CD4-positive, alpha-beta T cell treated with Interleukin-17A for 1 hour (primary cell): ENCODE data around the gene LSM14A.
A peak's percentile ranks its signal among the peaks of the same experiment; 100 is the strongest.
"Not testable (repeated sequence)": the region's sequence is repeated elsewhere in the genome, so short reads cannot be mapped to it uniquely, and the experiment has no call there.

Experiments
- DNase-seq: peaks from one replicate; pipeline ENCODE4 v3.0.0-alpha.2; 2020

The LSM14A gene

GRCh38 chr19:34193439-34193838 is 21.1 kb downstream of the LSM14A start:
- DNase-seq = no peak

- no peak for DNase-seq
Observed at GRCh38 chr19:34193876-34194275, 21.6 kb downstream of the LSM14A start.

- no peak for DNase-seq
Observed at GRCh38 chr19:34201133-34201532, 28.8 kb downstream of the LSM14A start.

GRCh38 chr19:34205324-34205723 is 33.0 kb downstream of the LSM14A start:
- not testable (repeated sequence) for DNase-seq

GRCh38 chr19:34208291-34208884 is 36.1 kb downstream of the LSM14A start:
- DNase-seq = no peak

- no peak for DNase-seq
Observed at GRCh38 chr19:34209726-34210125, 37.4 kb downstream of the LSM14A start.

- no peak for DNase-seq
Observed at GRCh38 chr19:34213283-34213682, 41.0 kb downstream of the LSM14A start.

- DNase-seq = no peak
Observed at GRCh38 chr19:34214040-34214439, 41.7 kb downstream of the LSM14A start.

GRCh38 chr19:34215006-34215665 is 42.8 kb downstream of the LSM14A start:
- no peak for DNase-seq

- no peak for DNase-seq
Observed at GRCh38 chr19:34215666-34216038, 43.3 kb downstream of the LSM14A start.

- not testable (repeated sequence) for DNase-seq
Observed at GRCh38 chr19:34216745-34217219, 44.5 kb downstream of the LSM14A start.

- DNase-seq = peak; percentile 79
Observed at GRCh38 chr19:34217952-34218817, 45.9 kb downstream of the LSM14A start.

- DNase-seq = no peak
Observed at GRCh38 chr19:34218818-34219164, 46.5 kb downstream of the LSM14A start.

GRCh38 chr19:34220472-34221063 is 48.3 kb downstream of the LSM14A start:
- DNase-seq = peak; percentile 69

- no peak for DNase-seq
Observed at GRCh38 chr19:34222386-34222785, 50.1 kb downstream of the LSM14A start.

- DNase-seq = peak; percentile 7
Observed at GRCh38 chr19:34224996-34225658, 52.8 kb downstream of the LSM14A start.

- no peak for DNase-seq
Observed at GRCh38 chr19:34225659-34226015, 53.3 kb downstream of the LSM14A start.

GRCh38 chr19:34226036-34226435 is 53.7 kb downstream of the LSM14A start:
- DNase-seq = peak; percentile 14

GRCh38 chr19:34228347-34228746 is 56.0 kb downstream of the LSM14A start:
- DNase-seq = no peak

- no peak for DNase-seq
Observed at GRCh38 chr19:34228762-34229161, 56.5 kb downstream of the LSM14A start.

- no peak for DNase-seq
Observed at GRCh38 chr19:34229721-34230120, 57.4 kb downstream of the LSM14A start.

GRCh38 chr19:34230820-34231219 is 58.5 kb downstream of the LSM14A start:
- DNase-seq = no peak

- no peak for DNase-seq
Observed at GRCh38 chr19:34231439-34231838, 59.1 kb downstream of the LSM14A start.
